ENCODE data around the gene SLIT3. TPM values are rescaled to one million over a fixed set of nuclear protein-coding genes. Genes with fewer than 3 reads are reported as not detected.

The SLIT3 gene
- total RNA-seq, 1 experiment from 2014 or later, result not detected

- peaks cover 5% of the 10 kb centered on the region; the same call in 1 of the 2 replicates for H3K9me3 ChIP-seq (ENCODE audit: low read length)
- no peak overlapping the region for H3K27ac ChIP-seq (ENCODE audit: low read length)
- H3K36me3 ChIP-seq (ENCODE audit: insufficient read depth, low read length), result no peaks in the 10 kb centered on the region; the same call in 1 of the 2 replicates
- no peaks in the 10 kb centered on the region for H4K20me1 ChIP-seq (ENCODE audit: insufficient read depth, low read depth, low read length)
- no peak overlapping the region for H3K9ac ChIP-seq (ENCODE audit: low read length)
- H3K79me2 ChIP-seq (ENCODE audit: low read length), result no peaks in the 10 kb centered on the region
- H2AFZ ChIP-seq (ENCODE audit: low read length), result no peak overlapping the region
- H3K27me3 ChIP-seq (ENCODE audit: low read length), result no peaks in the 10 kb centered on the region
- H3K4me1 ChIP-seq (ENCODE audit: low read length), result no peaks in the 10 kb centered on the region
- H3K4me2 ChIP-seq (ENCODE audit: low read depth, low read length, poor library complexity, severe bottlenecking), result no peak overlapping the region
- no peaks in the 10 kb centered on the region for H3K9me2 ChIP-seq (replicated peaks; ENCODE audit: insufficient read depth, low read length)
- DNase-seq, result no peak
- no peak overlapping the region for H3K4me3 ChIP-seq (ENCODE audit: low read length)
These were observed 573.4 kb downstream of the SLIT3 start for GRCh38 chr5:168727547-168727946.

- H3K4me3 ChIP-seq (ENCODE audit: low read length), result no peak overlapping the region
- H3K36me3 ChIP-seq (ENCODE audit: insufficient read depth, low read length), result no peaks in the 10 kb centered on the region; the same call in 1 of the 2 replicates
- no peak overlapping the region for H3K4me2 ChIP-seq (ENCODE audit: low read depth, low read length, poor library complexity, severe bottlenecking)
- H2AFZ ChIP-seq (ENCODE audit: low read length), result no peak overlapping the region
- H3K4me1 ChIP-seq (ENCODE audit: low read length), result no peaks in the 10 kb centered on the region
- no peak for DNase-seq
- peaks cover 5% of the 10 kb centered on the region; the same call in 1 of the 2 replicates for H3K9me3 ChIP-seq (ENCODE audit: low read length)
- H3K79me2 ChIP-seq (ENCODE audit: low read length), result no peaks in the 10 kb centered on the region
- no peaks in the 10 kb centered on the region for H4K20me1 ChIP-seq (ENCODE audit: insufficient read depth, low read depth, low read length)
- H3K27ac ChIP-seq (ENCODE audit: low read length), result no peak overlapping the region
- H3K27me3 ChIP-seq (ENCODE audit: low read length), result no peaks in the 10 kb centered on the region
- H3K9me2 ChIP-seq (replicated peaks; ENCODE audit: insufficient read depth, low read length), result no peaks in the 10 kb centered on the region
- no peak overlapping the region for H3K9ac ChIP-seq (ENCODE audit: low read length)
These were observed 574.6 kb downstream of the SLIT3 start for GRCh38 chr5:168726342-168726741.

- H2AFZ ChIP-seq (ENCODE audit: low read length), result no peak overlapping the region
- no peak overlapping the region for H3K4me2 ChIP-seq (ENCODE audit: low read depth, low read length, poor library complexity, severe bottlenecking)
- H3K9me3 ChIP-seq (ENCODE audit: low read length), result peaks cover 5% of the 10 kb centered on the region; the same call in 1 of the 2 replicates
- no peaks in the 10 kb centered on the region for H4K20me1 ChIP-seq (ENCODE audit: insufficient read depth, low read depth, low read length)
- H3K9me2 ChIP-seq (replicated peaks; ENCODE audit: insufficient read depth, low read length), result no peaks in the 10 kb centered on the region
- H3K79me2 ChIP-seq (ENCODE audit: low read length), result no peaks in the 10 kb centered on the region
- no peak overlapping the region for H3K27ac ChIP-seq (ENCODE audit: low read length)
- no peaks in the 10 kb centered on the region for H3K4me1 ChIP-seq (ENCODE audit: low read length)
- H3K27me3 ChIP-seq (ENCODE audit: low read length), result no peaks in the 10 kb centered on the region
- no peak for DNase-seq
- no peaks in the 10 kb centered on the region; the same call in 1 of the 2 replicates for H3K36me3 ChIP-seq (ENCODE audit: insufficient read depth, low read length)
- no peak overlapping the region for H3K9ac ChIP-seq (ENCODE audit: low read length)
- H3K4me3 ChIP-seq (ENCODE audit: low read length), result no peak overlapping the region
These were observed 576.7 kb downstream of the SLIT3 start for GRCh38 chr5:168724227-168724626.

- Histone ChIP-seq H3K27me3 (ENCODE audit: low read length) (no peaks in the 10 kb centered on the region), H3K4me2 (ENCODE audit: low read depth, low read length, poor library complexity, severe bottlenecking) (no peak overlapping the region), H2AFZ (ENCODE audit: low read length) (no peak overlapping the region), H3K9me3 (ENCODE audit: low read length) (no peaks in the 10 kb centered on the region), H4K20me1 (ENCODE audit: insufficient read depth, low read depth, low read length) (no peaks in the 10 kb centered on the region), H3K27ac (ENCODE audit: low read length) (no peak overlapping the region), H3K79me2 (ENCODE audit: low read length) (no peaks in the 10 kb centered on the region), H3K4me1 (ENCODE audit: low read length) (no peaks in the 10 kb centered on the region), H3K36me3 (ENCODE audit: insufficient read depth, low read length) (no peaks in the 10 kb centered on the region; the same call in 1 of the 2 replicates), H3K9ac (ENCODE audit: low read length) (no peak overlapping the region), H3K4me3 (ENCODE audit: low read length) (no peak overlapping the region), H3K9me2 (replicated peaks; ENCODE audit: insufficient read depth, low read length) (no peaks in the 10 kb centered on the region)
- DNase-seq, result no peak
These were observed 577.9 kb downstream of the SLIT3 start for GRCh38 chr5:168723037-168723436.

- Histone ChIP-seq H3K4me1 (ENCODE audit: low read length) (no peaks in the 10 kb centered on the region), H3K4me2 (ENCODE audit: low read depth, low read length, poor library complexity, severe bottlenecking) (no peak overlapping the region), H4K20me1 (ENCODE audit: insufficient read depth, low read depth, low read length) (no peaks in the 10 kb centered on the region), H3K9me2 (replicated peaks; ENCODE audit: insufficient read depth, low read length) (no peaks in the 10 kb centered on the region), H2AFZ (ENCODE audit: low read length) (no peak overlapping the region), H3K27me3 (ENCODE audit: low read length) (no peaks in the 10 kb centered on the region), H3K27ac (ENCODE audit: low read length) (no peak overlapping the region), H3K9me3 (ENCODE audit: low read length) (no peaks in the 10 kb centered on the region), H3K79me2 (ENCODE audit: low read length) (no peaks in the 10 kb centered on the region), H3K4me3 (ENCODE audit: low read length) (no peak overlapping the region), H3K9ac (ENCODE audit: low read length) (no peak overlapping the region), H3K36me3 (ENCODE audit: insufficient read depth, low read length) (no peaks in the 10 kb centered on the region)
- no peak for DNase-seq
These were observed 579.0 kb downstream of the SLIT3 start for GRCh38 chr5:168721966-168722365.

GRCh38 chr5:168721002-168721753 lies 579.8 kb downstream of the SLIT3 start:
- no peaks in the 10 kb centered on the region for H3K79me2 ChIP-seq (ENCODE audit: low read length)
- H2AFZ ChIP-seq (ENCODE audit: low read length), result no peak overlapping the region
- no peak overlapping the region for H3K27ac ChIP-seq (ENCODE audit: low read length)
- H3K4me2 ChIP-seq (ENCODE audit: low read depth, low read length, poor library complexity, severe bottlenecking), result no peak overlapping the region
- H3K36me3 ChIP-seq (ENCODE audit: insufficient read depth, low read length), result no peaks in the 10 kb centered on the region
- H3K4me1 ChIP-seq (ENCODE audit: low read length), result no peaks in the 10 kb centered on the region
- H3K9me3 ChIP-seq (ENCODE audit: low read length), result no peaks in the 10 kb centered on the region
- H3K9ac ChIP-seq (ENCODE audit: low read length), result no peak overlapping the region
- no peak overlapping the region for H3K4me3 ChIP-seq (ENCODE audit: low read length)
- no peaks in the 10 kb centered on the region for H3K9me2 ChIP-seq (replicated peaks; ENCODE audit: insufficient read depth, low read length)
- H4K20me1 ChIP-seq (ENCODE audit: insufficient read depth, low read depth, low read length), result no peaks in the 10 kb centered on the region
- no peak for DNase-seq
- H3K27me3 ChIP-seq (ENCODE audit: low read length), result no peaks in the 10 kb centered on the region

GRCh38 chr5:168720575-168720974 lies 580.4 kb downstream of the SLIT3 start:
- Histone ChIP-seq H3K9me2 (replicated peaks; ENCODE audit: insufficient read depth, low read length) (no peaks in the 10 kb centered on the region), H3K9ac (ENCODE audit: low read length) (no peak overlapping the region), H3K36me3 (ENCODE audit: insufficient read depth, low read length) (no peaks in the 10 kb centered on the region), H3K79me2 (ENCODE audit: low read length) (no peaks in the 10 kb centered on the region), H3K4me1 (ENCODE audit: low read length) (no peaks in the 10 kb centered on the region), H4K20me1 (ENCODE audit: insufficient read depth, low read depth, low read length) (no peaks in the 10 kb centered on the region), H3K9me3 (ENCODE audit: low read length) (no peaks in the 10 kb centered on the region), H3K4me2 (ENCODE audit: low read depth, low read length, poor library complexity, severe bottlenecking) (no peak overlapping the region), H3K27ac (ENCODE audit: low read length) (no peak overlapping the region), H3K4me3 (ENCODE audit: low read length) (no peak overlapping the region), H2AFZ (ENCODE audit: low read length) (no peak overlapping the region), H3K27me3 (ENCODE audit: low read length) (no peaks in the 10 kb centered on the region)
- no peak for DNase-seq

GRCh38 chr5:168714046-168714445 lies 586.9 kb downstream of the SLIT3 start:
- DNase-seq, result peak; percentile 63
- no peaks in the 10 kb centered on the region for H3K9me3 ChIP-seq (ENCODE audit: low read length)
- no peaks in the 10 kb centered on the region for H3K36me3 ChIP-seq (ENCODE audit: insufficient read depth, low read length)
- H3K9me2 ChIP-seq (replicated peaks; ENCODE audit: insufficient read depth, low read length), result no peaks in the 10 kb centered on the region
- no peak overlapping the region for H2AFZ ChIP-seq (ENCODE audit: low read length)
- H3K27me3 ChIP-seq (ENCODE audit: low read length), result no peaks in the 10 kb centered on the region
- H3K79me2 ChIP-seq (ENCODE audit: low read length), result no peaks in the 10 kb centered on the region
- no peak overlapping the region for H3K27ac ChIP-seq (ENCODE audit: low read length)
- H4K20me1 ChIP-seq (ENCODE audit: insufficient read depth, low read depth, low read length), result no peaks in the 10 kb centered on the region
- peaks cover 28% of the 10 kb centered on the region for H3K4me1 ChIP-seq (ENCODE audit: low read length)
- H3K4me2 ChIP-seq (ENCODE audit: low read depth, low read length, poor library complexity, severe bottlenecking), result peak overlapping the region; percentile 36
- no peak overlapping the region for H3K4me3 ChIP-seq (ENCODE audit: low read length)
- H3K9ac ChIP-seq (ENCODE audit: low read length), result no peak overlapping the region

Measured in Karpas-422 (cell line).